Measurements from ENCODE around the gene MMD2. TPM values are rescaled to one million over a fixed set of nuclear protein-coding genes. Genes with fewer than 3 reads are reported as not detected.

MMD2 gene
- total and polyA plus RNA-seq, 2 donors (not counting 1 experiment from before 2014, with no cell fraction given): not detected

DNA sequence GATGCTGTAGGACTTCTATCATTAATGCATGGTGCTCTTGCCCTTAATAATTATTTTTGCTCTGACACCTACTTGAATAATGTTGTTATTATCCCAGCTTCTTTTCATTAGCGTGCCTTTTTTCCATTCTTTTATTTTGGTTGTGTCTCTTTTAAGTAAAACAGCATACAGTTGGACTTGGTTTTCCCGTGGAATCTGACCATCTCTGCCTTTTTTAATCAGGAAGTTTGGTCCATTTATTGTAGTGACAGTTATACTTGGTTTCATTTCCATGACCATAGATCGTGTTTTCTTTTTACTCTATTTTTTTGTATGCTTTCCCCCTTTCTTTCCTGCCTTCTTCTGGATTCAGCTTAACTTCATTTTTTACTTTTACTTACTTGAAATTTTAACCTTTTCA lies 101.8 kb downstream of the MMD2 start:
- Histone ChIP-seq H3K79me2 (ENCODE audit: control insufficient read depth, insufficient read depth, low read length) (no peaks in the 10 kb centered on the region), H3K9me3 (ENCODE audit: control insufficient read depth, insufficient read depth, low read depth, low read length) (no peaks in the 10 kb centered on the region), H3K4me3 (replicated peaks in 1 of 4; ENCODE audit: control extremely low read depth in 1 of 4, insufficient read depth in 1 of 4, low read depth in 3 of 4, low read length in 4 of 4) (no peak overlapping the region), H3K4me2 (ENCODE audit: extremely low read depth, insufficient read depth, low read length) (no peak overlapping the region), H3K36me3 (ENCODE audit: control insufficient read depth, insufficient read depth, low read length) (no peaks in the 10 kb centered on the region), H3K4me1 (ENCODE audit: control insufficient read depth, extremely low read depth, insufficient read depth, low read length) (no peaks in the 10 kb centered on the region), H2AFZ (ENCODE audit: low read length) (no peak overlapping the region), H4K20me1 (ENCODE audit: control insufficient read depth, extremely low read depth, insufficient read depth, low read length) (no peaks in the 10 kb centered on the region), H3K27me3 (ENCODE audit: control insufficient read depth, insufficient read depth, low read length) (no peaks in the 10 kb centered on the region), H3K9ac (ENCODE audit: insufficient read depth, low read length) (no peak overlapping the region), H3K27ac (ENCODE audit: insufficient read depth, low read length) (no peak overlapping the region)
- TF ChIP-seq EZH2 (IDR thresholded peaks at IDR 0.05; ENCODE audit: low read length, missing control alignments): no peak
- no peak for TF ChIP-seq CTCF (conservative IDR thresholded peaks at IDR 0.05 in 1 of 2, IDR thresholded peaks at IDR 0.05 in 1 of 2; ENCODE audit: low read depth in 1 of 2, low read length in 2 of 2)
- DNase-seq (ENCODE audit: low read depth in 2 of 2): no peak

DNA sequence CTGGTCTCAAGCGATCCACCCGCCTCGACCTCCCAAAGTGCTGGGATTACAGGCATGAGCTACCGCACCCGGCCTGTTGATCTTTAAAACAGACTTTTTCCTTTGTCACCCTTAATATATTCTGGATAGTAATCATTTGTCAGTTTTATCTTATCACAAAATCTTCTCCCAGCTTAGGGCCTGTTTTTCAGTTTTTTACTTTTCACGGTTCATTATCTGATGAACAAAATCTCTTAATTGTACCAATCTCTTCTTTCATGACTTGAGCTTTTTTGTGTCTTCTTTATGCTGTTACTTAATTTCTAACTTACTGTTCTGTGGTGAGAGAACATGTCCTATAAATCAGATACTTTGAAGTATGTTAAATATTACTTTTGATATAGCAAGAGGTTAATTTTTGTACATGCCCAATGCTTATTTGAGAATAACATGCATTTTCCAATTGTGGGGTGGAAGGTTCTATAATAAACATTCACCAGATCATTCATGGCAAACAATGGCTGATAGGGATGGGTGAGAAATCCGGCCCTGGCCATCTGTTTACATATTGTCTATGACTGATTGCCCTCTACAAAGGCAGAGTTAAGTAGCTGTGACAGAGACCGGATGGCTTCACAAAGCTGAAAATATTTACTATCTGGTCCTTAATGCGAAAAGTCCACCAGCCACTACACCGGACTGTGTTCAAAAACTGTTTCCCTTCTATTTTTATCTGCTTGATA lies 102.5 kb downstream of the MMD2 start:
- DNase-seq (ENCODE audit: low read depth in 2 of 2): no peak
- H3K36me3 ChIP-seq (ENCODE audit: control insufficient read depth, insufficient read depth, low read length): no peaks in the 10 kb centered on the region
- no peak overlapping the region for H2AFZ ChIP-seq (ENCODE audit: low read length)
- H3K4me1 ChIP-seq (ENCODE audit: control insufficient read depth, extremely low read depth, insufficient read depth, low read length): no peaks in the 10 kb centered on the region
- TF ChIP-seq EZH2 (IDR thresholded peaks at IDR 0.05; ENCODE audit: low read length, missing control alignments) (no peak), CTCF (conservative IDR thresholded peaks at IDR 0.05 in 1 of 2, IDR thresholded peaks at IDR 0.05 in 1 of 2; ENCODE audit: low read depth in 1 of 2, low read length in 2 of 2) (no peak)
- H3K79me2 ChIP-seq (ENCODE audit: control insufficient read depth, insufficient read depth, low read length): no peaks in the 10 kb centered on the region
- no peaks in the 10 kb centered on the region for H3K27me3 ChIP-seq (ENCODE audit: control insufficient read depth, insufficient read depth, low read length)
- H3K9ac ChIP-seq (ENCODE audit: insufficient read depth, low read length): no peak overlapping the region
- no peak overlapping the region for H3K4me3 ChIP-seq (replicated peaks in 1 of 4; ENCODE audit: control extremely low read depth in 1 of 4, insufficient read depth in 1 of 4, low read depth in 3 of 4, low read length in 4 of 4)
- H4K20me1 ChIP-seq (ENCODE audit: control insufficient read depth, extremely low read depth, insufficient read depth, low read length): no peaks in the 10 kb centered on the region
- H3K9me3 ChIP-seq (ENCODE audit: control insufficient read depth, insufficient read depth, low read depth, low read length): no peaks in the 10 kb centered on the region
- no peak overlapping the region for H3K4me2 ChIP-seq (ENCODE audit: extremely low read depth, insufficient read depth, low read length)
- no peak overlapping the region for H3K27ac ChIP-seq (ENCODE audit: insufficient read depth, low read length)

Other genes starting within 250 kb of the MMD2 start
- gene AP5Z1, start 183.6 kb downstream of the MMD2 start, total RNA-seq: 27.5 and 32.2 TPM in 2 replicates
- 11.1 and 13.8 TPM in 2 replicates for gene AP5Z1, start 183.6 kb downstream of the MMD2 start, polyA plus RNA-seq
- under 0.01 TPM in 2 replicates for gene PAPOLB, start 97.2 kb downstream of the MMD2 start, total RNA-seq
- 0.01 and 0.02 TPM in 2 replicates for gene PAPOLB, start 97.2 kb downstream of the MMD2 start, polyA plus RNA-seq
- 0.33 and 0.51 TPM in 2 replicates for gene RADIL, start 75.5 kb downstream of the MMD2 start, total RNA-seq
- gene RADIL, start 75.5 kb downstream of the MMD2 start, polyA plus RNA-seq: 0.32 and 0.85 TPM in 2 replicates
- gene RBAK, start 86.7 kb upstream of the MMD2 start, total RNA-seq: 6.9 TPM in 2 replicates
- 3.0 and 4.3 TPM in 2 replicates for gene RBAK, start 86.7 kb upstream of the MMD2 start, polyA plus RNA-seq
- 55.0 and 60.9 TPM in 2 replicates for gene WIPI2, start 231.0 kb upstream of the MMD2 start, total RNA-seq
- 72.9 and 75.2 TPM in 2 replicates for gene WIPI2, start 231.0 kb upstream of the MMD2 start, polyA plus RNA-seq

All from fibroblast of lung (primary cell).